ENCODE data around the gene CTBS.
"Not testable (repeated sequence)": the region's sequence is repeated elsewhere in the genome, so short reads cannot be mapped to it uniquely, and the experiment has no call there.

The CTBS gene

GRCh38 chr1:84585803-84586202 lies 11.6 kb upstream of the CTBS start:
- DNase-seq (no peak), ATAC-seq (no peak)

GRCh38 chr1:84584126-84584525 lies 9.9 kb upstream of the CTBS start:
- DNase-seq (no peak), ATAC-seq (no peak)

- DNase-seq: no peak
- ATAC-seq: no peak
Observed at GRCh38 chr1:84583648-84584047, 9.4 kb upstream of the CTBS start.

- ATAC-seq: no peak
- DNase-seq: no peak
Observed at GRCh38 chr1:84582802-84583587, 8.8 kb upstream of the CTBS start.

GRCh38 chr1:84581648-84582047 lies 7.4 kb upstream of the CTBS start:
- DNase-seq (no peak), ATAC-seq (no peak)

- DNase-seq: no peak
- ATAC-seq: no peak
Observed at GRCh38 chr1:84574936-84575335, 696 bp upstream of the CTBS start.

GRCh38 chr1:84573481-84573966 lies 716 bp downstream of the CTBS start:
- ATAC-seq (no peak), DNase-seq (no peak)

GRCh38 chr1:84571150-84571535 lies 3.1 kb downstream of the CTBS start:
- no peak for DNase-seq
- no peak for ATAC-seq

- ATAC-seq: no peak
Observed at GRCh38 chr1:84570436-84571149, 3.6 kb downstream of the CTBS start.

GRCh38 chr1:84569216-84569615 lies 5.0 kb downstream of the CTBS start:
- DNase-seq: no peak
- ATAC-seq: no peak

More at GRCh38 chr1:84570436-84571149, 3.6 kb downstream of the CTBS start:
- DNase-seq: no peak

- DNase-seq (no peak), ATAC-seq (no peak)
Observed at GRCh38 chr1:84550826-84551225, 23.4 kb downstream of the CTBS start.

GRCh38 chr1:84541679-84542078 lies 32.6 kb downstream of the CTBS start:
- DNase-seq: no peak
- no peak for ATAC-seq

GRCh38 chr1:84540759-84541158 lies 33.5 kb downstream of the CTBS start:
- no peak for DNase-seq

GRCh38 chr1:84539972-84540371 lies 34.3 kb downstream of the CTBS start:
- DNase-seq: no peak
- ATAC-seq: no peak

More at GRCh38 chr1:84540759-84541158, 33.5 kb downstream of the CTBS start:
- no peak for ATAC-seq

- no peak for ATAC-seq
- no peak for DNase-seq
Observed at GRCh38 chr1:84538599-84538998, 35.6 kb downstream of the CTBS start.

GRCh38 chr1:84525779-84526178 lies 48.5 kb downstream of the CTBS start:
- no peak for ATAC-seq
- DNase-seq: no peak

GRCh38 chr1:84524590-84524989 lies 49.6 kb downstream of the CTBS start:
- no peak for DNase-seq
- no peak for ATAC-seq

GRCh38 chr1:84510668-84511067 lies 63.6 kb downstream of the CTBS start:
- ATAC-seq (no peak), DNase-seq (no peak)

- DNase-seq (no peak), ATAC-seq (no peak)
Observed at GRCh38 chr1:84510165-84510564, 64.1 kb downstream of the CTBS start.

- DNase-seq: no peak
- no peak for ATAC-seq
Observed at GRCh38 chr1:84509029-84509428, 65.2 kb downstream of the CTBS start.

- ATAC-seq (no peak), DNase-seq (no peak)
Observed at GRCh38 chr1:84508510-84508909, 65.7 kb downstream of the CTBS start.

- not testable (repeated sequence) for DNase-seq, ATAC-seq
Observed at GRCh38 chr1:84507887-84508286, 66.4 kb downstream of the CTBS start.

GRCh38 chr1:84506729-84507453 lies 67.3 kb downstream of the CTBS start:
- ATAC-seq: no peak
- no peak for DNase-seq

Data from stimulated activated naive CD8-positive, alpha-beta T cell treated with anti-CD3 and anti-CD28 coated beads, Interleukin-15, Interleukin-2, amounts not matched to agents 100 U/mL and 50 U/mL, for 24 hours (primary cell).